ENCODE measurements around the gene MRPL48.

Gene MRPL48

GRCh38 chr11:73808052-73808451 lies 20.4 kb downstream of the MRPL48 start:
- Histone ChIP-seq H3K4me3 (ENCODE audit: low read depth, low read length) (no peak overlapping the region), H3K4me1 (ENCODE audit: control insufficient read depth, insufficient read depth, low read length) (no peaks in the 10 kb centered on the region), H3K9ac (ENCODE audit: low read depth, low read length) (no peak overlapping the region), H3K36me3 (ENCODE audit: control insufficient read depth, insufficient read depth, low read length) (no peaks in the 10 kb centered on the region), H3K27me3 (ENCODE audit: control insufficient read depth, insufficient read depth, low read length) (no peaks in the 10 kb centered on the region), H3K9me3 (ENCODE audit: control insufficient read depth, insufficient read depth, low read length) (no peaks in the 10 kb centered on the region)

DNA sequence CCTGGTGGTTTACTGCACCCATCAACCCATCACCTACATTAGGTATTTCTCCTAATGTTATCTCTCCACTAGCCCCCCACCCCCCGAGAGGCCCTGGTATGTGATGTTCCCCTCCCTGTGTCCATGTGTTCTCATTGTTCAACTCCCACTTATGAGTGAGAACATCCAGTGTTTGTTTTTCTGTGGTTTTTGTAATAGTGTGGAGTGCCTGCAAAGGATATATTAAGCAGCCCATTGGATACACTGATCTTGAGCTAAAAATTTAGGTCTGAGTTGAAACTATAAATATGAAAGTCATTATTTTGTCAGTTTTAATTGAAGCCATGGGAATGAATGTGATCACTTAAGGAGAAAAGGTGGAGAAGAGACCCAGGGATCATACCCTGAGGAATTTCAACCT lies 23.0 kb downstream of the MRPL48 start:
- no peak overlapping the region for H3K4me3 ChIP-seq (ENCODE audit: low read depth, low read length)
- no peaks in the 10 kb centered on the region for H3K36me3 ChIP-seq (ENCODE audit: control insufficient read depth, insufficient read depth, low read length)
- no peaks in the 10 kb centered on the region for H3K27me3 ChIP-seq (ENCODE audit: control insufficient read depth, insufficient read depth, low read length)
- H3K4me1 ChIP-seq (ENCODE audit: control insufficient read depth, insufficient read depth, low read length), result no peaks in the 10 kb centered on the region
- H3K9ac ChIP-seq (ENCODE audit: low read depth, low read length), result no peak overlapping the region
- H3K9me3 ChIP-seq (ENCODE audit: control insufficient read depth, insufficient read depth, low read length), result no peaks in the 10 kb centered on the region

GRCh38 chr11:73812234-73812633 lies 24.6 kb downstream of the MRPL48 start:
- Histone ChIP-seq H3K27me3 (ENCODE audit: control insufficient read depth, insufficient read depth, low read length) (no peaks in the 10 kb centered on the region), H3K36me3 (ENCODE audit: control insufficient read depth, insufficient read depth, low read length) (no peaks in the 10 kb centered on the region), H3K4me1 (ENCODE audit: control insufficient read depth, insufficient read depth, low read length) (no peaks in the 10 kb centered on the region), H3K9me3 (ENCODE audit: control insufficient read depth, insufficient read depth, low read length) (no peaks in the 10 kb centered on the region), H3K9ac (ENCODE audit: low read depth, low read length) (no peak overlapping the region), H3K4me3 (ENCODE audit: low read depth, low read length) (no peak overlapping the region)

DNA sequence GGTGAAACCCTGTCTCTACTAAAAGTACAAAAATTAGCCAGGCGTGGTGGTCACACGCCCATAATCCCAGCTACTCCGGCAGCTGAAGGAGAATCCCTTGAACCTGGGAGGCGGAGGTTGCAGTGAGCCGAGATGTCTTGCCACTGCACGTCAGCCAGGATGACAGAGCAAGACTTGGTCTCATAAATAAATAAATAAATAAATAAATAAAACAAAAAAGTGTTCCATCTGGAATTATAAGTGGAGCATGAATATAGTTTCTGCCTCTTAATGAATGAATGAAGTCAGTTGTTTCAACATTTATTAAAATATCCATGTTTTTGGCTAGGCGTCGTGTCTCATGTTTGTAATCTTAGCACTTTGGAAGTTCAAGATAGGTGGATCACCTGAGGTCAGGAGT lies 27.1 kb downstream of the MRPL48 start:
- Histone ChIP-seq H3K27me3 (ENCODE audit: control insufficient read depth, insufficient read depth, low read length) (no peaks in the 10 kb centered on the region), H3K9ac (ENCODE audit: low read depth, low read length) (no peak overlapping the region), H3K9me3 (ENCODE audit: control insufficient read depth, insufficient read depth, low read length) (no peaks in the 10 kb centered on the region), H3K4me3 (ENCODE audit: low read depth, low read length) (no peak overlapping the region), H3K36me3 (ENCODE audit: control insufficient read depth, insufficient read depth, low read length) (no peaks in the 10 kb centered on the region), H3K4me1 (ENCODE audit: control insufficient read depth, insufficient read depth, low read length) (peaks cover 8% of the 10 kb centered on the region)

DNA sequence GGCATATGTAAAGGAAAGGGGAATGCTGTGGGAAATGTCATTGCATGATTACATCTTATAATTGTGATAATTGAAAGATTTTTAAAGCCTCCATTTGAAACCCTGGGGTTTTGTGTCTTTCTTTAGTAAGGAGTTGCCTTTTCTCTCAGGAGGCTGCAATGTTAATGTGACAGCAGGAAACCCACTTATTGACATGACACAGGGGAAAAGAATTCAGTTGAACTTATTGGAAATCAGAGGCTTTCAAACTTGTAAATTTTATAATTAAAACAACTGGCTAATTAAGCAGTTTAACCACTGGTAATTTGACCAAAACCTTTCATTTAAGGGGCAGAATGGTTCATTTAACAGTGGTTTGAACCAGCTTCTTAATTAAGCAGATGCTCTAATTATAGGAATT lies 31.2 kb downstream of the MRPL48 start:
- Histone ChIP-seq H3K4me3 (ENCODE audit: low read depth, low read length) (no peak overlapping the region), H3K36me3 (ENCODE audit: control insufficient read depth, insufficient read depth, low read length) (no peaks in the 10 kb centered on the region), H3K9me3 (ENCODE audit: control insufficient read depth, insufficient read depth, low read length) (no peaks in the 10 kb centered on the region), H3K27me3 (ENCODE audit: control insufficient read depth, insufficient read depth, low read length) (no peaks in the 10 kb centered on the region), H3K4me1 (ENCODE audit: control insufficient read depth, insufficient read depth, low read length) (peaks cover 8% of the 10 kb centered on the region), H3K9ac (ENCODE audit: low read depth, low read length) (no peak overlapping the region)

DNA sequence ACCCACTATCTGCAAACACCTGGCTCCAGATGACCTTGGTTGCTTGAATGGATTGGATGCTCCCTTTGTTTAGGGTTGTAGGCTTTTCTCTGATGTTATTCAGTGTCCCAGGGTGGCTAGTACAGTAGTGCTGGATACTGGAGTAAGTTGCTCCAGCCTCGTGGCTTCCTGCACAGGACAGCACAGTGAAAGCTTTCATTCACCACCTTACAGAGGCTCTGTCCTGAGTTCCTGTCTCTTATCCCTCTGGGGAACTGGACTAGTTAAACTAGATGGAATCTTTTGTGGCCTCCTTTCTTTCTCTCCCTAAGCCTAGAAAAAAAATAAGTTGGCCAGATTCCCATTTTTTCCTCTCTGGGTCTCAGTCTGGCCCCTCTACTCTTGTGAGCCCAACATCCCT lies 42.6 kb downstream of the MRPL48 start:
- Histone ChIP-seq H3K4me1 (ENCODE audit: control insufficient read depth, insufficient read depth, low read length) (no peaks in the 10 kb centered on the region), H3K9me3 (ENCODE audit: control insufficient read depth, insufficient read depth, low read length) (no peaks in the 10 kb centered on the region), H3K9ac (ENCODE audit: low read depth, low read length) (no peak overlapping the region)

GRCh38 chr11:73833067-73833466 lies 45.4 kb downstream of the MRPL48 start:
- H3K9ac ChIP-seq (ENCODE audit: low read depth, low read length), result no peak overlapping the region
- no peaks in the 10 kb centered on the region for H3K27me3 ChIP-seq (ENCODE audit: control insufficient read depth, insufficient read depth, low read length)
- H3K9me3 ChIP-seq (ENCODE audit: control insufficient read depth, insufficient read depth, low read length), result no peaks in the 10 kb centered on the region
- H3K36me3 ChIP-seq (ENCODE audit: control insufficient read depth, insufficient read depth, low read length), result no peaks in the 10 kb centered on the region
- H3K4me3 ChIP-seq (ENCODE audit: low read depth, low read length), result no peak overlapping the region
- peaks cover under 1% of the 10 kb centered on the region for H3K4me1 ChIP-seq (ENCODE audit: control insufficient read depth, insufficient read depth, low read length)

More for the DNA sequence above, 42.6 kb downstream of the MRPL48 start:
- H3K36me3 ChIP-seq (ENCODE audit: control insufficient read depth, insufficient read depth, low read length), result no peaks in the 10 kb centered on the region
- H3K4me3 ChIP-seq (ENCODE audit: low read depth, low read length), result no peak overlapping the region
- no peaks in the 10 kb centered on the region for H3K27me3 ChIP-seq (ENCODE audit: control insufficient read depth, insufficient read depth, low read length)

DNA sequence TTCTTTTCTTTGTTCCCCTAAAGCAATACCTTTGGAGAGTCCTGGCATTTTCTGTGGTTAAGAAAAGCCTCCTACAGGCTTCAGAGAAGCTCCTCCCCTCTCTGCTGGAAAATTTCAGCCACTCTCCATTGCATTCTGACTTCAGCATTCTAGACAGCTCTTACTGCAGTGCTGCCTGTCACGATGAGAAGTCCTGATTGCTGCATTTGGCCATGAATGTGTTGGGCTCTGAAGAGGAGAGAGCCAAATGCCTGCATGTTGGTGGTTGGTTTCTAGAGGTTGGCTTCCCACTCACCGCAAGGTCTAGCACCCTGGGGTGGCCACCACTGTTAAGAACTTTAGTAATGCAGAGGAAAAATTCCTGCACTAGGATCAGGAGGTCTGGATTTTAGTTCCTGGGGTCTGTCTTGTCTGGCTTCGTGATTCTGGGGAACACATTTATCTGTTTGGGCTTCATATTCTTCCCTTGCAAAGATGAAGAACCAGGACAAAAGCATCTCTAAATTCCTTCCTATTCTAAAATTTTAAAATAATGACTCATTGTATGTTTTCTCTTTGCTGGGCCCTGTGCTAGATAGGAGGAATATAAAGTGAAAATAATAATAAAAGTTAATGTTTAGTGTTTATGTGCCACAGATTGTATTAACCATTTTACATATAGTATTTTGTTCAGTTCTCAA lies 50.9 kb downstream of the MRPL48 start:
- H3K4me3 ChIP-seq (ENCODE audit: low read depth, low read length), result no peak overlapping the region
- H3K36me3 ChIP-seq (ENCODE audit: control insufficient read depth, insufficient read depth, low read length), result no peaks in the 10 kb centered on the region
- no peaks in the 10 kb centered on the region for H3K27me3 ChIP-seq (ENCODE audit: control insufficient read depth, insufficient read depth, low read length)
- no peak overlapping the region for H3K9ac ChIP-seq (ENCODE audit: low read depth, low read length)
- peaks cover 3% of the 10 kb centered on the region for H3K4me1 ChIP-seq (ENCODE audit: control insufficient read depth, insufficient read depth, low read length)
- no peaks in the 10 kb centered on the region for H3K9me3 ChIP-seq (ENCODE audit: control insufficient read depth, insufficient read depth, low read length)

DNA sequence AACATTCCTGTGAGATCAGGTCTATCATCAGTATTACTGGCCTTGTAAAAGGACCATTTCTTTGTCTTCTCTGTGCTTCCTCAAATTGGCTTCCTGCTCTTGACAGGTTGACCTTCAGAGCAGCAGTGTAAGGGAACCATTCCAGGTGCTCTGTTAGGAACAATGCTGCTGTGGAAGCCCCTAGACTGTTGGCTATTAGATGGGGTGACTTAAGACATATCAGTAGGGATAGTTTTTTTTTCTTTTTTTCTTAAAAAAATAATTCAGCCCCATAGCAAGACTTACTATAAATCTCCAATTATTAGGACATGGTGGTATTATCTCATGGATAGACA lies 51.4 kb downstream of the MRPL48 start:
- no peaks in the 10 kb centered on the region for H3K9me3 ChIP-seq (ENCODE audit: control insufficient read depth, insufficient read depth, low read length)
- H3K9ac ChIP-seq (ENCODE audit: low read depth, low read length), result no peak overlapping the region
- no peak overlapping the region for H3K4me3 ChIP-seq (ENCODE audit: low read depth, low read length)
- peaks cover 3% of the 10 kb centered on the region for H3K4me1 ChIP-seq (ENCODE audit: control insufficient read depth, insufficient read depth, low read length)
- H3K27me3 ChIP-seq (ENCODE audit: control insufficient read depth, insufficient read depth, low read length), result no peaks in the 10 kb centered on the region
- peaks cover under 1% of the 10 kb centered on the region for H3K36me3 ChIP-seq (ENCODE audit: control insufficient read depth, insufficient read depth, low read length)

GRCh38 chr11:73851046-73851764 lies 63.5 kb downstream of the MRPL48 start:
- no peak overlapping the region for H3K9ac ChIP-seq (ENCODE audit: low read depth, low read length)
- H3K36me3 ChIP-seq (ENCODE audit: control insufficient read depth, insufficient read depth, low read length), result no peaks in the 10 kb centered on the region
- H3K4me3 ChIP-seq (ENCODE audit: low read depth, low read length), result no peak overlapping the region

GRCh38 chr11:73852049-73852448 lies 64.4 kb downstream of the MRPL48 start:
- Histone ChIP-seq H3K27me3 (ENCODE audit: control insufficient read depth, insufficient read depth, low read length) (no peaks in the 10 kb centered on the region), H3K9ac (ENCODE audit: low read depth, low read length) (no peak overlapping the region), H3K4me1 (ENCODE audit: control insufficient read depth, insufficient read depth, low read length) (no peaks in the 10 kb centered on the region), H3K4me3 (ENCODE audit: low read depth, low read length) (no peak overlapping the region), H3K9me3 (ENCODE audit: control insufficient read depth, insufficient read depth, low read length) (no peaks in the 10 kb centered on the region), H3K36me3 (ENCODE audit: control insufficient read depth, insufficient read depth, low read length) (no peaks in the 10 kb centered on the region)

More at GRCh38 chr11:73851046-73851764, 63.5 kb downstream of the MRPL48 start:
- H3K27me3 ChIP-seq (ENCODE audit: control insufficient read depth, insufficient read depth, low read length), result no peaks in the 10 kb centered on the region
- H3K9me3 ChIP-seq (ENCODE audit: control insufficient read depth, insufficient read depth, low read length), result no peaks in the 10 kb centered on the region
- no peaks in the 10 kb centered on the region for H3K4me1 ChIP-seq (ENCODE audit: control insufficient read depth, insufficient read depth, low read length)

GRCh38 chr11:73854680-73855079 lies 67.0 kb downstream of the MRPL48 start:
- no peak overlapping the region for H3K9ac ChIP-seq (ENCODE audit: low read depth, low read length)
- no peaks in the 10 kb centered on the region for H3K4me1 ChIP-seq (ENCODE audit: control insufficient read depth, insufficient read depth, low read length)
- H3K4me3 ChIP-seq (ENCODE audit: low read depth, low read length), result no peak overlapping the region
- no peaks in the 10 kb centered on the region for H3K27me3 ChIP-seq (ENCODE audit: control insufficient read depth, insufficient read depth, low read length)
- H3K9me3 ChIP-seq (ENCODE audit: control insufficient read depth, insufficient read depth, low read length), result no peaks in the 10 kb centered on the region
- no peaks in the 10 kb centered on the region for H3K36me3 ChIP-seq (ENCODE audit: control insufficient read depth, insufficient read depth, low read length)

Data from iPS-15b (cell line).